DLD1 (cell line): ENCODE measurements around the gene TEX47.

ENCODE experiments used
- in situ Hi-C: cut with HindIII; loops from 2 replicates; pipeline ENCODE4 v1.10.0; 2017; ENCODE audit warnings: low sequenced_read_pairs

TEX47 gene

DNA sequence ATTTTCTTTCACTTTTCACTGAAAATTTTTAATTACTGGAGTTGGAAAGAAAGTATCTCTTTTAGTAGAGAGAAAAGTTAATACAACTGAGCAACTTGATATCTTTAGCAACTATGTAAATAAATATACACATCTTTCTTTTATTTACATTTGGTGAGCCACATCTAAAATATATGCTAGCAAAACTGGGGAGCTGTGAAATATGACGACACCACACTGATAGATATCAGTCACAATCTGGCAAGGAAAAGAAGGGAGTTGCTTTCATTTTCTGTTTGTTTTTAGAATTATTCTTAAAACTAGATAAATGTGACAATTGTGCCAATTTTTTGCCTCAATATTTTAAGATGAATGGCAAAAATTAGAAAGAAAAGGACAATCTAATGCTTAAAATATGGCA lies 38.7 kb downstream of the TEX47 start:
- in situ Hi-C loops: no loop called here

DNA sequence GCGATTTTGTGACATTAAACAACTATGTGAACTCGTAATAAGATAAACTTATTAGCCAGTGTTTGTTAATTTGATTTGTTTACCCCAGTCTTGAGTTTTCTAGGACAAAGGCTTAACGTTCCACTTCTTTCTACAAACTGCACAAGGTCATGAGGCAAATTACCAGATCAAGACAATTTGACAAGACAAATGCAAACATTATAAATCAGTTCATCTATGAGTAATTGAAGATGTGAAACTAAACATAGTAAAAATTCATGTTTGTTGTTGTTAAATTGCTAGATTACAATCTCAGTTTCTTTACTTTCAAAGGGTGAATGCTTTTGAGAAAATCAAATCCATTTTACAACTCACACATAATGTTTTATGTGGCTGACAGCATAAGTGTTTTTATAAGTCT lies 49.4 kb downstream of the TEX47 start:
- in situ Hi-C loops: no loop called here
